GM21515 (cell line): ENCODE results near the gene FNDC11.
"Not testable (repeated sequence)": the region's sequence is repeated elsewhere in the genome, so short reads cannot be mapped to it uniquely, and the experiment has no call there.

Experiments used
- ATAC-seq: cut with Tn5 transposase; IDR thresholded peaks from one replicate; pipeline ENCODE4 v1.9.1; 2021; ENCODE audit not compliant: unreplicated experiment

The FNDC11 gene

GRCh38 chr20:63565021-63565698 is 11.2 kb downstream of the FNDC11 start:
- ATAC-seq = no peak

GRCh38 chr20:63565699-63566335 is 11.9 kb downstream of the FNDC11 start:
- no peak for ATAC-seq

GRCh38 chr20:63566395-63567135 is 12.6 kb downstream of the FNDC11 start:
- ATAC-seq = no peak

GRCh38 chr20:63567136-63567385 is 13.1 kb downstream of the FNDC11 start:
- no peak for ATAC-seq

GRCh38 chr20:63567386-63568169 is 13.6 kb downstream of the FNDC11 start:
- peak; percentile 61 for ATAC-seq

GRCh38 chr20:63568170-63568981 is 14.4 kb downstream of the FNDC11 start:
- no peak for ATAC-seq

- no peak for ATAC-seq
Measured at GRCh38 chr20:63568986-63569949, 15.3 kb downstream of the FNDC11 start.

- no peak for ATAC-seq
Measured at GRCh38 chr20:63570281-63571086, 16.5 kb downstream of the FNDC11 start.

GRCh38 chr20:63571087-63571478 is 17.1 kb downstream of the FNDC11 start:
- ATAC-seq = not testable (repeated sequence)

- ATAC-seq = no peak
Measured at GRCh38 chr20:63572071-63572787, 18.3 kb downstream of the FNDC11 start.

- ATAC-seq = no peak
Measured at GRCh38 chr20:63572788-63573646, 19.1 kb downstream of the FNDC11 start.

- no peak for ATAC-seq
Measured at GRCh38 chr20:63573647-63574131, 19.7 kb downstream of the FNDC11 start.

GRCh38 chr20:63574156-63574828 is 20.3 kb downstream of the FNDC11 start, which contains the start of gene HELZ2:
Gene HELZ2, minus strand, starts transcription at chr20:63574239. Its CDS starts 1,854 bp downstream, at chr20:63572385.
- no peak for ATAC-seq

GRCh38 chr20:63574829-63575743 is 21.1 kb downstream of the FNDC11 start:
- no peak for ATAC-seq

GRCh38 chr20:63576311-63576710 is 22.4 kb downstream of the FNDC11 start:
- no peak for ATAC-seq
